GM21515 (cell line): ENCODE measurements around the gene TLCD2.
"Not testable (repeated sequence)": the region's sequence is repeated elsewhere in the genome, so short reads cannot be mapped to it uniquely, and the experiment has no call there.

Source experiments
- ATAC-seq: cut with Tn5 transposase; IDR thresholded peaks from one replicate; pipeline ENCODE4 v1.9.1; 2021; ENCODE audit not compliant: unreplicated experiment

The TLCD2 gene

DNA sequence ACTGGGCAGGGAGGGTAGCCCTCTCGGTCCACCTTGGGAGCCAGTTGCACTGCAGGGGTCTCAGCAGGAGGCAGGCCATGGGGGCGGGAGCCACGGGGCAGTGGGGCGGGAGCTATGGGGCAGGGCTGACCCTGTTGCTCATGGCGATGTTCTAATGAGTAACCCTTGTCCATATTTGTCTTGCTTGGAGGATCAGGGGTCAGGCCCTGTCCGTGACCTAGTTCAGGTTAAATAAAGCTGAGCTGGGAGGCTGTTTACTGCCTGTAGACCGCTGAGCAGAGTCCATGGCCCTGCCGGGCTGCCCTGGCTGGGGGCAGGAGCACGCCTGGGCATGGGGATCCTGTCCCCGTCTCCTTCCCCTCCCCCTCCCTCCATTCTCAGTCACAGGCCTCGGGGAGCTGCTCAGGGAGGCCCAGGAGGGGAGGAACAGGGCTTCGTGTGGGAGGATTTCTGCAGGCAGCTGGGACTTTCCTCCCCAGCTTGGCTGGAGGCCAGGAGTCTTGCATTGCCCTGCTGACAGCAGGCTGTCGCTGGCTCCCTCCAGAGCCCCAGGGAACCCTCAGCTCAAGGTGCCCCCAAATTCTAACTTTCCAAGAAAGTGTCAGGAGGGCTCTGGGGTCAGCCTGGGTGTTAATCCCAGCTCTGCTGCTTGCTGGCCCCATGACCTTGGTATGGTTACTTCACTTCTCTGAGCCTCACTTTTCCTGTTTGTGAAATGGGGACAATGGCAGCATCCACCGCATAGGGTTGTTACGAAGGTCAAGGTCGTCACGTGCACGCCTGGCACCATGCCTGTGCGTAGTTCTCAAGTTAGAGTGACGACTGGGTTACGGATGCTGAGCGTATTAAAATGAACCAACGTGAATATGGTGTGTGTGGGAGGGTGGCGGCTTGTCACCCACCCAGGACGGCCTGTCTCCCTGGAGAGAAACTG, 26.4 kb upstream of the TLCD2 start:
- no peak for ATAC-seq

DNA sequence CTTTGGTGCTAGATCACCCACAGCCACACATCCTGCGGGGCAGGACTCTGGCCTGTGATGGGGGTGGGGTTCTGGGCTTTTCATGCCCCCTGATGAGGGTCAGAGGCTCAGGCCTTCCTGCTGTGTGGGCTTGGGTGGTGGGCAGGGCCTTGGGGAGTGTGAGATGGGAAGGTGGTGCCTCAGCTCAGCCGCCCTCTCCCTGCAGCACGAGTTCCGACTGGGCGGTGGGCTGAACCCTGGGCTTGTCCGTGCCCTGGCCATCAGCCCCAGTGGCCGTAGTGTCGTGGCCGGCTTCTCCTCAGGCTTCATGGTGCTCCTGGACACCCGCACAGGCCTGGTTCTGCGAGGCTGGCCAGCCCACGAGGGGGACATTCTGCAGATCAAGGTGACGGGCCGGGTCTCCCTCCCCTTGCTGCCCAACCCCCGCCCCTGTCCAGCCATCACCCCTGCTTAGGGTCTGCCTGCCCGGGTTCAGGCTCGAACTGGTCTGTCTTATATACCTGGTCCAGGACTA, 25.7 kb upstream of the TLCD2 start:
- no peak for ATAC-seq

DNA sequence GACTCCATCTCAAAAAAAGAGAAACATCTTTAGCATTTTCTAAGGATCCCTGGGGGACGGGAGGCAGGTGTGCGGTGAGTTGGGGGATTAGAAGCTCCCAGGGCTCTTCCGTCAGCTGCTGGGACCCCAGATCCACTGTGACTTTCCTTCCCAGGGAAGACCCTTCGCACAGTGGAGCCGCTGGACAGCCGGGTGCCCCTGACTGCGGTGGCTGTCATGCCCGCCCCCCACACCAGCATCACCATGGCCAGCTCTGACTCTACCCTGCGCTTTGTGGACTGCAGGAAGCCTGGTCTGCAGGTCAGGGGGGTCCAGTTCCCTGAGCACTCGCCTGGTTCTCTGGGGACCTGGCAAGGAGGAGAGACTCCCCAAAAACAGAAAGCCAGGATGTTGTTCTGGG, 25.2 kb upstream of the TLCD2 start:
- no peak for ATAC-seq

DNA sequence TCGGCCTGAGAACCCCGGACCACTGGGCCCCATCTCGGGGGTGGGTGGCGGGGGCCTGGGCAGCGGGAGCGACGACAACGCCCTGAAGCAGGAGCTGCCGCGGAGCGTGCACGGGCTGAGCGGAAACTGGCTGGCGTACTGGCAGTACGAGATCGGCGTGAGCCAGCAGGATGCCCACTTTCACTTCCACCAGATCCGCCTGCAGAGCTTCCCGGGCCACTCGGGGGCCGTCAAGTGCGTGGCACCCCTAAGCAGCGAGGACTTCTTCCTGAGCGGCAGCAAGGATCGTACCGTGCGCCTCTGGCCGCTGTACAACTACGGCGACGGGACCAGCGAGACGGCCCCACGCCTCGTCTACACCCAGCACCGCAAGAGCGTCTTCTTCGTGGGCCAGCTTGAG, 23.6 kb upstream of the TLCD2 start:
- no peak for ATAC-seq

DNA sequence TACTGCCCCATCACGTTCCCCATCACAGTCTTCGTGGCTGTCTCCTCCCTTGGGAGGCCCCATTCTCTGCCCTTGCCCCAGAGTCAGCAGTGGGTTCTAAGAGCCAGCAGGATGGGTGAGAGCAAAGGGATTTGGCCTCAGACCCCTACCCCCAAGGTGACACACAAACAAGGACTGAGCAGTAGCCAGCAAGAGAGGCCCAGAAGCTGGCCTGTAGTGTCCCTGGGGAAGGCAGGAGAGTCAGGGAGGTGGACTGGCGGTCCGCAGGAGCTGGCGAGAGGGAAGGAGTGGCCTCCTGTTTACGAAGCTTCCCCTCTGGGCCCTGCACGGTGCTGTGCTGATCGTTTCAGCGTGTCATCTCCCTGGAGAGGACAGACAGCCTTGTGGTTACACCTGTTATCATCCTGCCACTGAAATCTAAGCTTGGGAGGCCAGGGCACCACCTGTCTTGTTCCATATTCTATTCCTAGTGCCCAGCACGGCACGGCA, 22.7 kb upstream of the TLCD2 start:
- no peak for ATAC-seq

DNA sequence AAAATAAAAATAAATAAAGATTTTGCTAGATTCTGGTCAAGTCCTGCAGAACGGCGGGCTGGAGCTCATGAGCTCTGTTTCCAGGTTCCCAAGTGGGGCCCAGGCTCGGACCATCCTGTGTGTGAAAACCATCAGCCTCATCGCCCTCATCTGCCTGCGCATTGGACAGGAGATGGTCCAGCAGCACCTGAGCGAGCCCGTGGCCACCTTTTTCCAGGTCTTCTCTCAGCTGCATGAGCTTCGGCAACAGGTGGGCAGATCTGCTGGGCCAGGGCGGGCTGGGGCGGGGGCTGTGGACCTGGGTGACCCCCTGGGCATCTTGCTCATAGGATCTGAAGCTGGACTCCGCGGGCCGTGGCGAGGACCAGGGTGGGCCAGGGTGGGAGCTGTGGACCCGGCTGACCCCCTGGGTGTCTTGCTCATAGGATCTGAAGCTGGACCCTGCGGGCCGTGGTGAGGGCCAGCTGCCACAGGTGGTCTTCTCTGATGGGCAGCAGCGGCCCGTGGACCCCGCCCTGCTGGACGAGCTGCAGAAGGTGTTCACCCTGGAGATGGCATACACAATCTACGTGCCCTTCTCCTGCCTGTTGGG, 22.2 kb upstream of the TLCD2 start:
- no peak for ATAC-seq

DNA sequence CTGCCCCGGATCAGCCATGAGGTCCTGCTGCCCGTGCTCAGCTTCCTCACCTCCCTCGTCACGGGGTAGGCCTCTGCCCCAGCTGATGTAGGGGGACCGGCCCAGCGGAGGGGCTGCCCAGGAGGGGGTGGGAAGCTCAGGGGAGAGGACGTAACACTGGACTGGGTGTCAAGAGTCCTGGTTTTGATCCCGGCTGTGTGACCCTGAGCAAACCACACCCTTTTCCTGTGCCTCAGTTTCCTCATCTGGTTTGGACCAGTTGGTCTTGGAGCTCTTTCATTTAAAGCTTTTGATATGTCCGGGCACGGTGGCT, 21.0 kb upstream of the TLCD2 start:
- no peak for ATAC-seq

DNA sequence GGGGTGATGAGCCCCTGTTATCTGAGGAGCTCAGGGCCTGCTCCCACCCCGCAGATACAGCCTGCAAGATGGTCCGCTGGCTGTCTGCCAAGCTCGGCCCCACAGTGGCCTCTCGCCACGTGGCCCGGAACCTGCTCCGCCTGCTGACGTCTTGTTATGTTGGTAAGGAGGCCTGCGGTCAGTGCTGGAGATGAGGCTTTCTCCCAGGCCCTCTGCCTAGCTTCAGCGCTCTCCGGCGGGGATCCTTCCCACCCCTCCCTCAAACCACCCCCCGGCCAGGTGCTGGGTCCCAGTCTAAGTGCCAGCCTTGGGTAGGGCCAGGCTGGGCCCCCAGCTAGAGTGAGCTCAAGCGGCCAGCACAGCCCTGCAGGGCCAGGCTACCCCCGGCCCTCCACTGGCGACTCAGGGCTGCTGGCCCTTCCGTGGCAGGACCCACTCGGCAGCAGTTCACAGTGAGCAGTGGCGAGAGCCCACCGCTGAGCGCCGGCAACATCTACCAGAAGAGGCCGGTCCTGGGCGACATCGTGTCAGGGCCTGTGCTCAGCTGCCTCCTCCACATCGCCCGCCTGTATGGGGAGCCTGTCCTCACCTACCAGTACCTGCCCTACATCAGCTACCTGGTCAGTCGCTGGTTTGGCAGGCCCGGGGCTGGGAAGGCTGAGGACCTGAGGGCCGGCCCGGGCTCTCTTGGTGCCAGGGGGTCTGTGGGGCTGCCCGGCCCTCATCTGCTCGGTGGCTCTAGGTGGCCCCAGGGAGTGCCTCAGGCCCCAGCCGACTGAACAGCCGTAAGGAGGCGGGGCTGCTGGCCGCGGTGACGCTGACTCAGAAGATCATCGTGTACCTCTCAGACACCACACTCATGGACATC, 20.4 kb upstream of the TLCD2 start:
- no peak for ATAC-seq

DNA sequence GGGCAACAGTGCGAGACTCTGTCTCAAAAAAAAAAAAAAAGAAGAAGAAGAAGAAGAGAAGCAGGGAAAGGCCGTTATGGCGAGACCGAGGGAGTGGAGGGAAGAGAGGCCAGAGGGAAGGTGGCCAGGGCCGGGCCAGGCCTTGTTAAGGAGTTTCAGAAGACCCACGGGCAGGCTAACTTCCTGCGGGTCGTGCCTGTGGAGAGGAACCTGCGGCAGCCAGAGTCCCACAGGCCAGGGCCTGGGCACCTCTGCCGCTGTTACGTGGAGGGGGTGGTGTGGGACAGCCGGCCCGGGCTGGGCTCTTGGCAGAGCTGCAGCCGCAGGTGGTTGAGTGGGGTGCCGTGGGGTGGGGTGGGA, 19.8 kb upstream of the TLCD2 start:
- no peak for ATAC-seq

DNA sequence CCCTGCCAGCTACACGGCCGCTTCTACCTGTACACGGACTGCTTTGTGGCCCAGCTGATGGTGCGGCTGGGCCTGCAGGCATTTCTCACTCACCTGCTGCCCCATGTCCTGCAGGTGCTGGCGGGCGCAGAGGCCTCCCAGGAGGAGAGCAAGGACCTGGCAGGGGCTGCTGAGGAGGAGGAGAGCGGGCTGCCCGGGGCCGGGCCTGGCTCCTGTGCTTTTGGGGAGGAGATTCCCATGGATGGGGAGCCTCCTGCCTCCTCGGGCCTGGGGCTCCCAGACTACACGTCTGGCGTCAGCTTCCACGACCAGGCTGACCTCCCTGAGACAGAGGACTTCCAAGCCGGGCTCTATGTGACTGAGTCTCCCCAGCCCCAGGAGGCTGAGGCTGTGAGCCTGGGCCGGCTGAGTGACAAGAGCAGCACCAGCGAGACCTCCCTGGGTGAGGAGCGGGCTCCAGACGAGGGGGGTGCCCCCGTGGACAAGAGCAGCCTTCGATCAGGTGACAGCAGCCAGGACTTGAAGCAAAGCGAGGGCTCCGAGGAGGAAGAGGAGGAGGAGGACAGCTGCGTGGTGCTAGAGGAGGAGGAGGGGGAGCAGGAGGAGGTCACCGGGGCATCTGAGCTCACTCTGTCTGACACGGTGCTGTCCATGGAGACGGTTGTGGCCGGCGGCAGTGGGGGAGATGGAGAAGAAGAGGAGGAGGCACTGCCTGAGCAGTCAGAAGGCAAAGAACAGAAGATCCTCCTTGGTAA, 17.9 kb upstream of the TLCD2 start:
- ATAC-seq: no peak

DNA sequence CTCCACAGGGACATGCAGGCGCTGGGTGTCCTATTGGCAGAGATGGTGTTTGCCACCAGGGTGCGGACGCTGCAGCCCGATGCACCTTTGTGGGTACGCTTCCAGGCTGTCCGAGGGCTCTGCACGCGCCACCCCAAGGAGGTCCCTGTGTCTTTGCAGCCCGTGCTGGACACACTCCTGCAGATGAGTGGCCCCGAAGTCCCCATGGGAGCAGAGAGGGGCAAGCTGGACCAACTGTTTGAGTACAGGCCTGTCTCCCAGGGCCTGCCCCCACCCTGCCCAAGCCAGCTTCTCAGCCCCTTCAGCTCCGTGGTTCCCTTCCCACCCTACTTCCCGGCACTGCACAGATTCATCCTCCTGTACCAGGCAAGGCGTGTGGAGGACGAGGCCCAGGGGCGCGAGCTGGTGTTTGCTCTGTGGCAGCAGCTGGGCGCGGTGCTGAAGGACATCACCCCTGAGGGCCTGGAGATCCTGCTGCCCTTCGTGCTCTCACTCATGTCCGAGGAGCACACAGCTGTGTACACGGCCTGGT, 17.1 kb upstream of the TLCD2 start:
- no peak for ATAC-seq

DNA sequence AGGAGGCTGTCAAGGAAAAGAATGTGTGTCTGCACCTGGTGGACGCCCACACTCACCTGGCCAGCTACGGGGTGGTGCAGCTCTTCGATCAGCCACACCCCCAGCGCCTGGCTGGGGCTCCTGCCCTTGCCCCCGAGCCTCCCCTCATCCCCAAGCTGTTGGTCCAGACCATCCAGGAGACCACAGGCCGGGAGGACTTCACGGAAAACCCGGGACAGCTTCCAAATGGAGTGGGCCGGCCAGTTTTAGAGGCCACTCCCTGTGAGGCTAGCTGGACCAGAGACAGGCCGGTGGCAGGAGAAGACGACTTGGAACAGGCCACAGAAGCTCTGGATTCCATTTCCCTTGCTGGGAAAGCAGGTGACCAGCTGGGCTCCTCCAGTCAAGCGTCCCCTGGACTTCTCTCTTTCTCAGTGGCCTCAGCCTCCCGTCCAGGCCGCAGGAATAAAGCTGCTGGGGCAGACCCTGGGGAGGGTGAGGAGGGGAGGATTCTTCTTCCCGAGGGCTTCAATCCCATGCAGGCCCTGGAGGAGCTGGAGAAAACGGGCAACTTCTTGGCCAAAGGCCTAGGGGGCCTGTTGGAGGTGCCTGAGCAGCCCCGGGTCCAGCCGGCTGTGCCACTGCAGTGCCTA, 16.6 kb upstream of the TLCD2 start:
- ATAC-seq: no peak

DNA sequence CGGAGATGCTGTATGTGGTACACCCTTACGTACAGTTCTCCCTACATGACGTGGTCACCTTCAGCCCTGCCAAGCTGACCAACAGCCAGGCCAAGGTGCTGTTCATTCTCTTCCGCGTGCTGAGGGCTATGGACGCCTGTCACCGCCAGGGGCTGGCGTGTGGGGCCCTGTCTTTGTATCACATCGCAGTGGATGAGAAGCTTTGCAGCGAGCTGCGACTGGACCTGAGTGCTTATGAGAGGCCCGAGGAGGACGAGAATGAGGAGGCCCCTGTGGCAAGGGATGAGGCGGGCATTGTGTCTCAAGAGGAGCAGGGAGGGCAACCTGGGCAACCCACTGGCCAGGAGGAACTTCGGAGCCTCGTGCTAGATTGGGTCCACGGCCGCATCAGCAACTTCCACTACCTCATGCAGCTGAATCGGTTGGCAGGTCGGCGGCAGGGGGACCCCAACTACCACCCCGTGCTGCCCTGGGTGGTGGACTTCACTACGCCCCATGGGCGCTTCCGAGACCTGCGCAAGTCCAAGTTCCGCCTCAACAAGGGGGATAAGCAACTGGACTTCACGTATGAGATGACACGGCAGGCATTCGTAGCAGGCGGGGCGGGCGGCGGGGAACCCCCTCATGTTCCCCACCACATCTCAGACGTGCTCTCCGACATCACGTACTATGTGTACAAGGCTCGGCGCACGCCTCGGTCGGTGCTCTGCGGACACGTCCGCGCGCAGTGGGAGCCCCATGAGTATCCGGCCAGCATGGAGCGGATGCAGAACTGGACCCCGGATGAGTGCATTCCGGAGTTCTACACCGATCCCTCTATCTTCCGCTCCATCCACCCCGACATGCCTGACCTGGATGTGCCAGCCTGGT, 15.7 kb upstream of the TLCD2 start:
- ATAC-seq: no peak

DNA sequence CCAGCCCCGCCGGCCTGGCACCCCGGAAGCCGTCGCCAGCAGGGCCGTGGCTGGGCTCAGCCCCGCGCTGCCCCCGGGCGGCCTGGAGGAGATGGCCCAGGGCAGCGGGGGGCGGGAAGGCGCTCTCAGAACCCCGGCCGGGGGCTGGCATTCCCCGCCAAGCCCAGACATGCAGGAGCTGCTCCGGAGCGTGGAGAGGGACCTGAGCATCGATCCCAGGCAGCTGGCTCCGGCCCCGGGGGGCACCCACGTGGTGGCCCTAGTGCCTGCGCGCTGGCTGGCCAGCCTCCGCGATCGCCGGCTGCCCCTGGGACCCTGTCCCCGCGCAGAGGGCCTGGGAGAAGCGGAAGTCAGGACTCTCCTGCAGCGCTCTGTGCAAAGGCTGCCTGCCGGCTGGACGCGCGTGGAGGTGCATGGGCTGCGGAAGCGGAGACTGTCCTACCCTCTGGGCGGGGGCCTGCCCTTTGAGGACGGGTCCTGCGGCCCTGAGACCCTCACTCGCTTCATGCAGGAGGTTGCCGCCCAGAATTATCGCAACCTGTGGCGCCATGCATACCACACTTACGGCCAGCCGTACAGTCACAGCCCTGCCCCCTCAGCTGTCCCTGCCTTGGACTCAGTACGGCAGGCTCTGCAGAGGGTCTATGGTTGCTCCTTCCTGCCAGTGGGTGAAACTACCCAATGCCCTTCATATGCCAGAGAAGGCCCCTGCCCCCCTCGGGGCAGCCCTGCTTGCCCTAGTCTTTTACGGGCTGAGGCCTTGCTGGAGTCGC, 14.9 kb upstream of the TLCD2 start:
- peak; percentile 27 for ATAC-seq

DNA sequence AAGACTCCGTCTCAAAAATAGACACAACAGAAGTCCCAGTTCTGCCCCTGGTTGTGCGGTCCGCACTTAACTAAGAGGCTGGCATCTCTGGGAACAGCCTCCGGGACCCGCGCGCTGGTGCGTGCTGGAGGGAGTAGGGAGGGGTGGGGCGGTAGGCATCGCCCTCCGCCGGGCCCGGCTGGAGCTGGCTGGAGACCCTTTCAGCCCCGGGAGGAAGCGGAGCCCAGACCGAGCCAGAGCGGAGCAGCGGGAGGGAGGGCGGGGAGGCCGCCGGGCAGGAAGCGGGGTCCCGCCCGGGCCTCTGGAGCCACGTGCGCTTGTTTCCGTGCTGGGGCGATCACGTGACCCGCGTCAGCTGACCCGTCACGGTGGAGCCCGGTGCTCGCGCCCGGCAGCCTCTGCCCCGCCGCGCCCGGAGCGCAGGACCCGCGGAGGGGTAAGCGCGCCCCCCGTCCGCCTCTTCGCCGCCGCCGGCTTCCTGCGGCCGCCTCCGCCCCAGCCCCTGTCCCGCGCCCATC, 14.2 kb upstream of the TLCD2 start, which contains the start of gene WDR81:
Gene WDR81, plus strand, starts transcription at position 354 of the 518 bp plus-strand sequence. CDS start 256 bp downstream, outside the sequence.
- peak; percentile 45 for ATAC-seq

DNA sequence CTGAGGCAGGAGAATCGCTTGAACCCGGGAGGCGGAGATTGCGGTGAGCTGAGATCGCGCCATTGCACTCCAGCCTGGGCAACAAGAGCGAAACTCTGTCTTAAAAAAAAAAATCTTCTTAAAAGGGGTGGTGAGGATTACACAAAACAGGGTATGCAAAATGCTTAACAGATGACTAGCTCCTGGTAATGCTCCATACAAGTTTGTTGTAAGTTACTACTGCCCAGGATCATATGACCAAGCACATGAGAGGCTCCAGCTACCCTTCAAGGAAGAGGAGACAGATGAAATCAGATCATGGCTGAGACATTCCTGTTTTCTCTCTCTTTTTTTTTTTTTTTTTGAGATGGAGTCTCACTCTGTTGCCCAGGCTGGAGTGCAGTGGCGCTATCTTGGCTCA, 11.8 kb upstream of the TLCD2 start:
- ATAC-seq: not testable (repeated sequence)

DNA sequence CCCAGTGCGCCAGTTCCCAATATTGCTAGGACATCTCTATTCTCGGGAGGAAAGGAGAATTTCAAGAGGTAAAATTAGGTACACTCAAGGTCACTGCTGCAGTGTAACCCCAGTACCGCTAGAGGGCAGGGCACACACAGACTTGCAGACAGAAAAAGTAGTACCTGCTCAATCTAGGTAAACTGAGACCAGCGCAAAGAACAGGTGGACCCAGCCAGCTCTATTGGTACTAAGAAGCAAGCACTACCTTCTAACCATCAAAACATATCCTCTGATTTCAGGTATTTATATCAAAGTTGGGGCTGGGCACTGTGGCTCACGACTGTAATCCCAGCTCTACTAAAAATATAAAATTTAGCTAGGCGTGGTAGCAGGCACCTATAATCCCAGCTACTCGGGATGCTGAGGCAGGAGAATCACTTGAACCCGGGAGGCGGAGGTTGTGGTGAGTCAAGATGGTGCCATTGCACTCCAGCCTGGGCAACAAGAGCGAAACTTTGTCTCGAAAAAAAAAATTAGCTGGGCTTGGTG, 10.7 kb upstream of the TLCD2 start:
- no peak for ATAC-seq
